ENCODE results near the gene HOATZ.

HOATZ gene

DNA sequence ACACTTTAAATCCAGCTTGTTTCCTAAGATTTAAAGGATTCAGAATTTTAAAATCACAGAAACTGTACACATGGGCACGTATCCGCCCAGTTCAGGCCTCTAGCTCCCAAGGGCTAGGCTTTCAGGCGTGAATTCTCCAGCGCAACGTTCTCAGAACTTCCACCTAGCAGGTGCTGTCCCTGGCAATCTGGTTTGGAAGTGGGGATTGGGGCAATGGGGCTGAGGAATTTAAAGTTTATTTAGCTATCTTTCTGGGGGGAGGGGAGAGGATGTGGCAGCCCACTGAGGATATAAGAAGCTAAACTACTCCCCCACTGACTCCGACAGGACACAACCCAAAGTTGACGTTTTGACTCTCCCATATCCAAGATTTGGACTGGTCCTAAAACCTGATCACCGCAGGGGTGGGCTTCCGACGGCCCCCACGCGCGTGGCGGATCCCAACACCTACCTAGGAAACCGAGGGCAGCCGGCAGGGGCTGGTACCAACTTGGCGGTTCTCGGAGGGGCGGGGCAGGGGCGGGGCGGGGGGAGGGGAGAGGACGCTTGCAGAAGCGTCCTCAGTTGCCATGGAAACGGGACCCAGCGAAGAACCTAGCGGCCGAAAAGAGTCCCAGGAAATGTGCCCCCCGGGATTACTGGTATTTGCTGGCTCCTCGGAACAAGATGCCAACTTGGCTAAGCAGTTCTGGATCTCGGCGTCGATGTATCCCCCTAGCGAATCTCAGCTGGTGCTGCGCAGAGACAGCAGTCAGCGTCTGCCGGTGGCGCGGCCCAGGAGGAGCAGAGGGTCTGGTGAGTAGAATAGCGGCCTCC is at the start of gene HOATZ:
Gene HOATZ (plus strand): TSS at position 563 of the 816 bp plus-strand sequence. CDS start 7 bp downstream, at position 570.
- no peaks in the 10 kb centered on the region for H3K9me3 ChIP-seq
- DNase-seq (ENCODE audit: low spot score in 2 of 2) = peak in 1 of 2 experiments; percentile 59
- in situ Hi-C loops (cut with MboI; ENCODE audit: low sequenced_read_pairs) = no loop called here
- peaks cover 3% of the 10 kb centered on the region; the same call in 1 of the 2 replicates for H3K27me3 ChIP-seq (ENCODE audit: low read depth)
- no peak within 1 kb of the TSS for H3K4me3 ChIP-seq
- H3K4me1 ChIP-seq = peaks cover 11% of the 10 kb centered on the region
- H3K36me3 ChIP-seq (replicated peaks) = no peaks in the 10 kb centered on the region

DNA sequence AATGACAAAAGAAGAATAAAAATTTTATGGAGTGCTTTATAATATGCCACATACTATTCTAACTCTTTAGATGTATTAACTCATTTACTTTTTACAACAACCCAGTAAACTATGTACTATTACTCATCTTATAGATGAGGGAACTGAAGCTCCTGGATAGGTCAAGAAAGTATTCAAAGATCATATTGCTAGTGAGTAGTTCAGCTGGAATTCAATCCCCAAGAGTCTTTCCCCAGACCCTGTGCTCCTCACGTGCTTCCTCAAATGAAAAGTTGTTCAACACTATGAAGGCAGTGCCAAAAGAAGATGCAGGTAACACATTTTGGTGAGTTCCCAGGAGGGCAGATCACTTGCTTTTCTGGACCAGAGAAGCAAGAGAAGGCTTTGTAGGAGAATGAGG is 49.2 kb upstream of the HOATZ start:
- Histone ChIP-seq H3K36me3 (replicated peaks) (no peaks in the 10 kb centered on the region), H3K4me1 (no peaks in the 10 kb centered on the region), H3K9me3 (no peaks in the 10 kb centered on the region), H3K27me3 (ENCODE audit: low read depth) (peaks cover 3% of the 10 kb centered on the region; the same call in 1 of the 2 replicates), H3K4me3 (no peak overlapping the region)
- no peak for DNase-seq (ENCODE audit: low spot score in 2 of 2)
- in situ Hi-C loops (cut with MboI; ENCODE audit: low sequenced_read_pairs) = no loop called here

DNA sequence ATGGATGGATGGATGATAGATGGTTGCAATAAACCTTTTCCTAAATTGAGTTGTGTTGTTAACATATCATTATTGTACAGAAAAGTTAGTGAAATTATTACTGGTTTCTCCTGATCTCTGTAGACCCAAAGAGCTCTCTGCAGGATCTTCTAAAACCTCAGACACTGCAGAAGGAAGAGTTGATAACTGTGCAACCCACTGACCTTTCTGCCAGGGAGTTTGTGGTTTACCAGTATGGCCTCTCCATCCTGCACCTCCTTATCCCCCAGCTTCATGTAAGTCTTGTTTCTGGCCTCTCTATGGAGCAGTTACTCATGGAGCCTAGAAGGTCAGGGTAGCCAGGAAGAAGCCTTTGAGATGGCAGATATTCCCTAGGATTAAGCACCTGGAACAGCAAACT is 48.0 kb upstream of the HOATZ start:
- Histone ChIP-seq H3K9me3 (no peaks in the 10 kb centered on the region), H3K36me3 (replicated peaks) (no peaks in the 10 kb centered on the region), H3K4me1 (no peaks in the 10 kb centered on the region), H3K4me3 (no peak overlapping the region), H3K27me3 (ENCODE audit: low read depth) (peaks cover 8% of the 10 kb centered on the region; the same call in 1 of the 2 replicates)
- DNase-seq (ENCODE audit: low spot score in 2 of 2) = no peak
- in situ Hi-C loops (cut with MboI; ENCODE audit: low sequenced_read_pairs) = no loop called here

DNA sequence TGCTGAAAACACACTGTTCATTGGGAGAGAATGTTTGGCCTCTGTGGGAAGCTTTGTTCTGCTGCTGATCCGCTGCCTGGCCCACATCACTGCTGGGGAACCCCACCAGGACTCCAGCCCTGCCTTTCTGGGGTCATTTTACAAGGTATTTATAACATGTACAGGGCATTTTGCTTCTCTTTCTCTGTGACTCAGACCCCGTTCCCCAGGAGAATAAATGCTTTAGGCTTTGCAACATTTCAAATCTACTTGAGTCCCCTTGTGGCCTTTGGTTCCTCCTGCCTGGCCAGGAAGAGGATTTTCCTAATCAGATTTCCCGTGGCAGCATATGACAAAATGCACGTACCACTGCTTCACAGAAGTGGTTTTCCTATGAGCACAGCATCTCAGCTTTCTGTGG is 45.4 kb upstream of the HOATZ start:
- no peaks in the 10 kb centered on the region for H3K4me1 ChIP-seq
- no peak overlapping the region for H3K4me3 ChIP-seq

DNA sequence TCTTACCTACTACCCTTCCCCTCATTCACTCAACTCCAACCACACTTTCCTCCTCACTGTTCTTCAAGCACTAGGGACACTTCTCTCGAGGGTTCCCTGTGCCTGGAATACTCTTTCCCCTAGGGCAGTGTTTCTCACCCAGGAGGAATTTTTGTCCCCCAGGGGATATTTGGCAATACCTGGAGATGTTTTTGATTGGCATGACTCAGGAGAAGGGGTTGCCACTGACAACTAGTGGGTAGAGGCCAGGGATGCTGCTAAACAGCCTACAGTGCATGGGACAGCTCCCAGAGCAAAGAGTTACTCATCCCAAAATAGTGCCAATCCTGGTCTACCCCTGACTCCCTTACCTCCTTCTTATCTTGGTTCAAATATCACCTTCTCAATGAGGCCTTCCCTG is 42.4 kb upstream of the HOATZ start:
- no peak for DNase-seq (ENCODE audit: low spot score in 2 of 2)
- in situ Hi-C loops (cut with MboI; ENCODE audit: low sequenced_read_pairs) = no loop called here

More for the DNA sequence above, 45.4 kb upstream of the HOATZ start:
- no peaks in the 10 kb centered on the region for H3K36me3 ChIP-seq (replicated peaks)
- in situ Hi-C loops (cut with MboI; ENCODE audit: low sequenced_read_pairs) = no loop called here
- peaks cover 8% of the 10 kb centered on the region; the same call in 1 of the 2 replicates for H3K27me3 ChIP-seq (ENCODE audit: low read depth)
- DNase-seq (ENCODE audit: low spot score in 2 of 2) = no peak
- no peaks in the 10 kb centered on the region for H3K9me3 ChIP-seq

DNA sequence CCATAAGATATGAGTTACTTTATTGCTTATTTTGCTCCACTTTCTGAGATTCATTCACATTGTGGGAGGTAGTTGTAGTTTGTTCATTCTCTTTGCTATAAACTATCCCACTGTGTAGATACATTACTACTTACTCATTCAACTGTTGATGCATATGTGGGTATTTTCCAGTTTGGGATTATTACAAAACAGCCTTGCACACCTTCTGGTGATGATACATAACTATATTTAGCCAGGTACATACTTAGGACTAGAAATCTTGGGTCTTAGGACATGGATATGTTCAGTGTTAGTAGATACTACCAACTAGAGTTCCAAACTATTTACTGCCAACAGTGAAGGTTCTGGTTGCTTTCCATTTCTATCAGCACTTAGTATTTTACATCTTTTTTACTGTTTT is 40.1 kb upstream of the HOATZ start:
- H3K4me1 ChIP-seq = no peaks in the 10 kb centered on the region
- H3K4me3 ChIP-seq = no peak overlapping the region
- 0 out of 2 replicates have a peak, but pooled peaks cover 6% of the 10 kb centered on the region for H3K27me3 ChIP-seq (ENCODE audit: low read depth)
- H3K9me3 ChIP-seq = no peaks in the 10 kb centered on the region
- no peak for DNase-seq (ENCODE audit: low spot score in 2 of 2)
- in situ Hi-C loops (cut with MboI; ENCODE audit: low sequenced_read_pairs) = no loop called here
- H3K36me3 ChIP-seq (replicated peaks) = no peaks in the 10 kb centered on the region

More for the DNA sequence above, 42.4 kb upstream of the HOATZ start:
- Histone ChIP-seq H3K27me3 (ENCODE audit: low read depth) (peaks cover 8% of the 10 kb centered on the region; the same call in 1 of the 2 replicates), H3K4me1 (no peaks in the 10 kb centered on the region), H3K36me3 (replicated peaks) (no peaks in the 10 kb centered on the region), H3K9me3 (no peaks in the 10 kb centered on the region), H3K4me3 (no peak overlapping the region)

DNA sequence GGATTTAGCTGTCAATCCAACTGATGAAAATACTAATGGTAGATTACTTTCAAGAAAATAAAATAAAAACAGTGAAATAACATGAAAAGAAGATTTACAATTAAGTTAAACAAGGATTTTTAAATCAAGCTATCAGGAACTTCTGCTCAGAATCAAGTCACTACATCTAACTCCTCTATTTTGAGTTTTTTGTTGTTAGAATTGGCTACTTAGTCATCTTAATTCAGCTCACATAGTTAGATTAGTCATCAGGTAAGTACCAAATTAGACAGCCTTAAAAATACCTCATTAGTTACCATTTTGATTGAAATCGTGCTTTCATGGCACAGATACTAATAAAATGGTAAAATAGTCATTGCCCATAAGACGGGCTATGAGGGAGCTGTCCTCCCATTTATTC is 38.2 kb upstream of the HOATZ start:
- in situ Hi-C loops (cut with MboI; ENCODE audit: low sequenced_read_pairs) = no loop called here
- H3K4me1 ChIP-seq = no peaks in the 10 kb centered on the region
- no peaks in the 10 kb centered on the region for H3K9me3 ChIP-seq
- H3K36me3 ChIP-seq (replicated peaks) = no peaks in the 10 kb centered on the region
- 0 out of 2 replicates have a peak, but pooled peaks cover 6% of the 10 kb centered on the region for H3K27me3 ChIP-seq (ENCODE audit: low read depth)
- no peak overlapping the region for H3K4me3 ChIP-seq
- no peak for DNase-seq (ENCODE audit: low spot score in 2 of 2)

DNA sequence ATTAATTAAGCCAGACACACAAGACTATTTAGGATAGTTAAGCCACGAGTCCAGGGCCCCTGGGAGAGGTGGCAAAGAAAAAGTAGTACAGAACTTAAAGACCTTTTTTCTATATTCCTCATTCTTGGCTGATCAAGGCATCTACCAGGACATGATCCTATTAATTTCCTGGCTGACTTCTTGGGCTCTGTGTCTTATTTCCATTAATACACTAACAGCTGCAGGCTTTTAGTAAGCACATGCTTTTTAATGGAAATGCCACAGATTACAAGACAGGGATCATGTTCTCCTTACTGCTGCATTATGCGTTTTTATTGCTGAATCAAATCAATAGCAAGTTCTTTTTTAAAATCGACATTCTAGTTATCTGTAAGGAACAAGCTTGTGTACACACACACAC is 37.6 kb upstream of the HOATZ start:
- in situ Hi-C loops (cut with MboI; ENCODE audit: low sequenced_read_pairs) = no loop called here
- Histone ChIP-seq H3K36me3 (replicated peaks) (no peaks in the 10 kb centered on the region), H3K27me3 (ENCODE audit: low read depth) (0 out of 2 replicates have a peak, but pooled peaks cover 5% of the 10 kb centered on the region), H3K4me1 (no peaks in the 10 kb centered on the region), H3K4me3 (no peak overlapping the region), H3K9me3 (no peaks in the 10 kb centered on the region)
- DNase-seq (ENCODE audit: low spot score in 2 of 2) = no peak

DNA sequence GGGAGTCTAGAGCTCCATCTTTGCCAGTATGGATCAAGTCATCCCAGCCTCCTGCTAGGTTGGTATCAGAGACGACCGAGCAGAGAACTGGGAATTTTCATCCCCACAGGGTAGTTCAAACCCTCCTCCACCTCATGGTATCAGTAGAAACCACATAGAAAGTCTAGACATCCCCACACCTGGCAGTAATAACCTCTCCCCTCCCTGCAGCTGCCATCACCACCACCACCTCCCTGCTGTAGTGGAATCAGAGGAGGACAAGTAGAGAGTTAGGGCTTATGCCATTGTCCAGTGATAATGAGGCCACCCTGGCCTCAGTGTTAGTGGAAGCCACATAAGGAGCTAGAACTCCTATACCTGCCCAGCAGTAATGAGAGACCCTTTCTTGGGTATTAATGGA is 36.7 kb upstream of the HOATZ start:
- Histone ChIP-seq H3K4me1 (no peaks in the 10 kb centered on the region), H3K36me3 (replicated peaks) (no peaks in the 10 kb centered on the region), H3K4me3 (no peak overlapping the region), H3K27me3 (ENCODE audit: low read depth) (0 out of 2 replicates have a peak, but pooled peaks cover 5% of the 10 kb centered on the region), H3K9me3 (no peaks in the 10 kb centered on the region)
- in situ Hi-C loops (cut with MboI; ENCODE audit: low sequenced_read_pairs) = no loop called here
- DNase-seq (ENCODE audit: low spot score in 2 of 2) = no peak

DNA sequence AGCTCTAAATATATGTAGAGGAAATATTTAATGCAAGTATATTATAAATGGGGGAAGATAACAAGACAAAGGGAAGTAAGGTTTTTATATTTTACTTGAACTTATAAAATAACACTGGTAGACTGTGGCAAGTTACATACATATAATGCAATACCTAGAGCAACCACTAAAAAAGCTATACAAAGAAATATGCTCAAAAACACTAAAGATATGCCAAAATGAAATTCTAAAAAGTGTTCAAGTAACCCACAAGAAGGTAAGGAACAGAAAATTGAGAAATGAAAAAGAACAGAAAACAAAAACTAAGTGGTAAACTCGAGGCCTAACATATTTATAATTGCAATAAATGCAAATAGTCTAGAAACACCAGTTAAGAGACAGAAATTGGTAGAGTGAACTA is 34.9 kb upstream of the HOATZ start:
- in situ Hi-C loops (cut with MboI; ENCODE audit: low sequenced_read_pairs) = no loop called here
- Histone ChIP-seq H3K36me3 (replicated peaks) (no peaks in the 10 kb centered on the region), H3K27me3 (ENCODE audit: low read depth) (0 out of 2 replicates have a peak, but pooled peaks cover 5% of the 10 kb centered on the region), H3K9me3 (no peaks in the 10 kb centered on the region), H3K4me3 (no peak overlapping the region), H3K4me1 (no peaks in the 10 kb centered on the region)
- DNase-seq (ENCODE audit: low spot score in 2 of 2) = no peak

DNA sequence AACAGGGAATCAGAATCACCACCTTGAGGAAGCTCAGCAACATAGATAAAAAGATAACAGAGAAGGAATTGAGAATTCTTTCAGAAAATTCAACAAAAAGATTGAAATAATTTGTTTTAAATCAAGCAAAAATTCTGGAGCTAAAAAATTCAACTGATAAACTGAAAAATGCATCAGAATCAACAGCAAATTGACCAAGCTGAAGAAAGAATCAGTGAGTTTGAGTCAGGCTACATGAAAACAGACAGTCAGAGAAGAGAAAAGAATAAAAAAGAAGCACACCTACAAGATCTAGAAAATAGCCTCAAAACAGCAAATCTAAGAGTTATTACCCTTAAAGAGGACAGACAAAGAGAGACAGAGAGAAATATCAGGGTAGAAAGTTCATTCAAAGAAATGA is 31.1 kb upstream of the HOATZ start:
- H3K27me3 ChIP-seq (ENCODE audit: low read depth) = peaks cover 7% of the 10 kb centered on the region; the same call in 1 of the 2 replicates
- H3K4me3 ChIP-seq = no peak overlapping the region
- in situ Hi-C loops (cut with MboI; ENCODE audit: low sequenced_read_pairs) = no loop called here
- H3K4me1 ChIP-seq = no peaks in the 10 kb centered on the region
- H3K9me3 ChIP-seq = no peaks in the 10 kb centered on the region
- DNase-seq (ENCODE audit: low spot score in 2 of 2) = no peak
- no peaks in the 10 kb centered on the region for H3K36me3 ChIP-seq (replicated peaks)

DNA sequence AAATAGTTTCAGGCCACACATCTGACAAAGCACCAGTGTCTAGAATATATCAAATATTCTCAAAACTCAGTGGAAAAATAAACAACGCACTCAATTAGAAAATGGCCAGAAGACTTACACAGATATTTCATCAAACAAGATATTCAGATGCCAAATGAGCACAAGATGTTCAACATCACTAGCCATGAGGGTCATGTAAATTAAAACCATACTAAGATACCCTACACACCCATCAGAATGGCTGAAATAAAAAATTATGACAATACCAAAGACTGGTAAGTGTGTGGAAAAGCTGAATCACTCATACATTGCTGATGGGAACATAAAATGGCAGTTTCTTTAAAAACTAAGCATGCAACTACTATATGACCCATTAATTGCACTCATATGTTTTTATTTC is 24.1 kb upstream of the HOATZ start:
- Histone ChIP-seq H3K36me3 (replicated peaks) (no peaks in the 10 kb centered on the region), H3K27me3 (ENCODE audit: low read depth) (peaks cover 3% of the 10 kb centered on the region; the same call in 1 of the 2 replicates), H3K4me1 (no peaks in the 10 kb centered on the region), H3K9me3 (no peaks in the 10 kb centered on the region), H3K4me3 (no peak overlapping the region)
- no peak for DNase-seq (ENCODE audit: low spot score in 2 of 2)
- in situ Hi-C loops (cut with MboI; ENCODE audit: low sequenced_read_pairs) = no loop called here

DNA sequence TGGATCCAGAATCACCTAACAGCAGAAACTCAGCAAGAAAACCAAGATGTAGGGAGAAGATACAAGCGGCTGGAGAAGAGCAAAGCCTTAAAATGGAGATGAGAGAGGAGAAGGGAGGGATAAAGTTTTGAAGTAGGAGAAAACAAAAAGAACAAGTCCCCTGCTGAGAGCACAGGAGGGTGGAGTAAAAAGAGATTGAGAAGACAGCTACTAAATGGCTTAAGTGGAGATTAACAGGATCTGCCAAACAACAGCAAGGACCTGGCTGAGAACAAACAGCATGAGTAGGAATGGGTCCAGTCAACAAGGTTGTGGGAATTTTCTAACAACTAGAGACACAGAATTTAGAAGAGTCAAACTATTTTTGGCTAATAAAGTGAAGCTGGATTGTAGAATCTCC is 20.5 kb upstream of the HOATZ start:
- Histone ChIP-seq H3K9me3 (no peaks in the 10 kb centered on the region), H3K36me3 (replicated peaks) (no peaks in the 10 kb centered on the region), H3K27me3 (ENCODE audit: low read depth) (peaks cover 10% of the 10 kb centered on the region; the same call in 1 of the 2 replicates), H3K4me3 (no peak overlapping the region), H3K4me1 (no peaks in the 10 kb centered on the region)
- in situ Hi-C loops (cut with MboI; ENCODE audit: low sequenced_read_pairs) = no loop called here
- DNase-seq (ENCODE audit: low spot score in 2 of 2) = no peak

DNA sequence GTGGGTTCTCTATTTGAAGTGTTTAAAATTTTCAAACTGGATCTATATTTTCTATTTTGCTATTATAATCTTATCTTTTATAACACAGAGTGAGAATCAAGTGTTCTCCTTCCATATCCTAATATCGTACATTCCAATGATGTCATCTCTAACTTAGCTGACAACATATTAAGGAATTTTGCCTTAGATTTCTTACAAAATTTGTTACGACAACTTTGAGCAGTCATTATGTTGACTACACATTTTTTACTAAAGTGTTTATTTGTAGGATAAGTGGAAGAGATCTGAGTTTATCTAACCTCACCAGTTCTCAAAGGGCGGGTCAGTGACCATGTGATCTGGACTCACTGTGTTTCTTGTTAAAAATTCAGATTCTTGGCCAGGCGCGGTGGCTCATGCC is 15.1 kb upstream of the HOATZ start:
- H3K4me1 ChIP-seq = no peaks in the 10 kb centered on the region
- in situ Hi-C loops (cut with MboI; ENCODE audit: low sequenced_read_pairs) = no loop called here
- DNase-seq (ENCODE audit: low spot score in 2 of 2) = no peak
- peaks cover 14% of the 10 kb centered on the region; the same call in 1 of the 2 replicates for H3K27me3 ChIP-seq (ENCODE audit: low read depth)
- no peak overlapping the region for H3K4me3 ChIP-seq
- H3K36me3 ChIP-seq (replicated peaks) = no peaks in the 10 kb centered on the region
- no peaks in the 10 kb centered on the region for H3K9me3 ChIP-seq
